HL-60 (cell line): ENCODE results near the gene CLEC18A.

Experiments used
- DNase-seq, 2 experiments: peaks; one replicate each; pipeline ENCODE4 v3.0.0-alpha.2; 2010 to 2020; ENCODE audit warnings: low read depth in 1 of 2, low spot score in 1 of 2
- H3K27ac ChIP-seq: fragments of 250-450 bp; sonication (Bioruptor Pico); replicated peaks from 2 replicates; pipeline ENCODE4 v1.5.1; 2020; ENCODE audit warnings: mild to moderate bottlenecking, moderate library complexity
- H3K27me3 ChIP-seq: fragments of 250-450 bp; sonication (Bioruptor Pico); 2 replicates; pipeline ENCODE4 v1.5.1; 2021; ENCODE audit warnings: mild to moderate bottlenecking, moderate library complexity; ENCODE audit not compliant: insufficient read depth, poor library complexity, severe bottlenecking
- H3K4me3 ChIP-seq: replicated peaks from 2 replicates; pipeline ENCODE4 v1.5.1; 2011; ENCODE audit warnings: mild to moderate bottlenecking, control low read depth, low read length; ENCODE audit not compliant: insufficient read depth
- GABPA ChIP-seq: IDR thresholded peaks from 2 replicates; pipeline ENCODE4 v1.6.1; 2012; ENCODE audit warnings: low read depth
- POLR2AphosphoS5 ChIP-seq: IDR thresholded peaks from 2 replicates; pipeline ENCODE4 v1.6.1; 2012; ENCODE audit warnings: low read depth
- REST ChIP-seq: IDR thresholded peaks from 2 replicates; pipeline ENCODE4 v1.6.1; 2012; ENCODE audit warnings: low read depth; ENCODE audit not compliant: insufficient replicate concordance
- SPI1 ChIP-seq: IDR thresholded peaks from 2 replicates; pipeline ENCODE4 v1.6.1; 2012; ENCODE audit warnings: low read depth, mild to moderate bottlenecking, borderline replicate concordance
- TF ChIP-seq, protein P1 (sequence below): IDR thresholded peaks from one replicate; pipeline ENCODE4 v1.5.1; 2011; ENCODE audit warnings: low read length, control low read depth, inconsistent platforms; ENCODE audit not compliant: insufficient read depth

The CLEC18A gene

GRCh38 chr16:69918241-69918640 is 32.9 kb upstream of the CLEC18A start:
- TF ChIP-seq GABPA (no peak), SPI1 (no peak)
- TF ChIP-seq, protein P1, sequence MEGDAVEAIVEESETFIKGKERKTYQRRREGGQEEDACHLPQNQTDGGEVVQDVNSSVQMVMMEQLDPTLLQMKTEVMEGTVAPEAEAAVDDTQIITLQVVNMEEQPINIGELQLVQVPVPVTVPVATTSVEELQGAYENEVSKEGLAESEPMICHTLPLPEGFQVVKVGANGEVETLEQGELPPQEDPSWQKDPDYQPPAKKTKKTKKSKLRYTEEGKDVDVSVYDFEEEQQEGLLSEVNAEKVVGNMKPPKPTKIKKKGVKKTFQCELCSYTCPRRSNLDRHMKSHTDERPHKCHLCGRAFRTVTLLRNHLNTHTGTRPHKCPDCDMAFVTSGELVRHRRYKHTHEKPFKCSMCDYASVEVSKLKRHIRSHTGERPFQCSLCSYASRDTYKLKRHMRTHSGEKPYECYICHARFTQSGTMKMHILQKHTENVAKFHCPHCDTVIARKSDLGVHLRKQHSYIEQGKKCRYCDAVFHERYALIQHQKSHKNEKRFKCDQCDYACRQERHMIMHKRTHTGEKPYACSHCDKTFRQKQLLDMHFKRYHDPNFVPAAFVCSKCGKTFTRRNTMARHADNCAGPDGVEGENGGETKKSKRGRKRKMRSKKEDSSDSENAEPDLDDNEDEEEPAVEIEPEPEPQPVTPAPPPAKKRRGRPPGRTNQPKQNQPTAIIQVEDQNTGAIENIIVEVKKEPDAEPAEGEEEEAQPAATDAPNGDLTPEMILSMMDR = no peak
- Histone ChIP-seq H3K27ac (no peak overlapping the region), H3K4me3 (no peak overlapping the region), H3K27me3 (no peaks in the 10 kb centered on the region)
- no peak for DNase-seq

DNA sequence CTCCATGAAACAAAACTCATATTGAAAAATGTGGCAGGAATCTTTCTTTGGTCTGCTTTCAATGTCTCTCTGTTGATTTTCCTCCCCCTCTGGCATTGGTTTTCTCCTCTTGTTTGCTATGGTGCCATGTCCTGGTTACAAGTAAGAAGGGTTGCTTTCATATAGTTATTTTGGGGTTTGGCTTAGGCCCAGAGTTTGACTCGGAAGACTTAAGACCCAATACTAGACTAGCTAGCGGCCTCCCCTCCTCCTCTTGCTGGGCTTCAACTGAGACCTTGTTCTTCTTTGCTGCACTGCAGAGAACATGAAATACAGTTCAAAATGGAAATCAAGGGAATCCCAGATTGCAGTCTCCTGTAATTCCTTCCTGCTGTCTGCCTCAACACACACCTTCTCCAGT is 30.0 kb upstream of the CLEC18A start:
- H3K4me3 ChIP-seq = no peak overlapping the region
- H3K27me3 ChIP-seq = no peaks in the 10 kb centered on the region
- DNase-seq = no peak
- H3K27ac ChIP-seq = no peak overlapping the region
- TF ChIP-seq GABPA (no peak), REST (no peak), SPI1 (no peak), POLR2AphosphoS5 (no peak)
- TF ChIP-seq, protein P1 = no peak

DNA sequence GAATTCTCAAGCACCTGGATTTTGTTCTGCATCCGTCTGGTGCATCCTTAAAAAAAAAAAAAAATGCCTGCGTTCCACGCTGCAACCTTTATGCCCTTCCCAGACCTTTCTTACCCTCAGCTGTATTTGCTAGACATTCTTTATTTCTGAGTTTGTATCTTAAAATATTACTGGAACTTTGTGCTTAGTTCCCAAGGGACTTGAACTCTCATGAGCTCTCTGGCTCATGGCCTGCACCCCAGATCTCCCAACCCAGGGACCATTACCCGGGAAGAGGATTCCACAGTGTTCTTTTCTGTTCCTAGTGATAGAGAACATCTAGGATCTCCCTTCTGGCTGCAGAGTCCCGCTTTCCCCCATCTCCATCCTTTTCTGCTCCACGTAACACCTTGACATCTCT is 28.9 kb upstream of the CLEC18A start:
- Histone ChIP-seq H3K27ac (no peak overlapping the region), H3K4me3 (no peak overlapping the region), H3K27me3 (no peaks in the 10 kb centered on the region)
- TF ChIP-seq POLR2AphosphoS5 (no peak), GABPA (no peak), REST (no peak), SPI1 (no peak)
- TF ChIP-seq, protein P1 = no peak
- no peak for DNase-seq

GRCh38 chr16:69924041-69924775 is 26.9 kb upstream of the CLEC18A start:
- Histone ChIP-seq H3K4me3 (no peak overlapping the region), H3K27ac (no peak overlapping the region), H3K27me3 (no peaks in the 10 kb centered on the region)
- DNase-seq = no peak
- TF ChIP-seq POLR2AphosphoS5 (no peak), REST (no peak), GABPA (no peak)
